GM23248 (cell line): ENCODE results near the gene SASS6.

ENCODE experiments used
- EZH2 ChIP-seq: fragments of 200-600 bp; sonication (generic); IDR thresholded peaks from 2 replicates; pipeline ENCODE4 v1.6.1; 2018; ENCODE audit warnings: antibody characterized with exemption, mild to moderate bottlenecking; ENCODE audit not compliant: insufficient read depth, poor library complexity, severe bottlenecking
- EZH2phosphoT487 ChIP-seq: fragments of 200-600 bp; sonication (generic); IDR thresholded peaks from 2 replicates; pipeline ENCODE4 v1.6.1; 2018; ENCODE audit warnings: antibody characterized with exemption, moderate library complexity, mild to moderate bottlenecking, low read depth; ENCODE audit not compliant: insufficient read depth

GRCh38 chr1:100152271-100152670 lies 19.5 kb upstream of the SASS6 start:
- TF ChIP-seq EZH2phosphoT487 = no peak
- TF ChIP-seq EZH2 = no peak
